Measurements from ENCODE around the gene SAMD4A.
"Not testable (repeated sequence)": the region's sequence is repeated elsewhere in the genome, so short reads cannot be mapped to it uniquely, and the experiment has no call there.

Gene SAMD4A

DNA sequence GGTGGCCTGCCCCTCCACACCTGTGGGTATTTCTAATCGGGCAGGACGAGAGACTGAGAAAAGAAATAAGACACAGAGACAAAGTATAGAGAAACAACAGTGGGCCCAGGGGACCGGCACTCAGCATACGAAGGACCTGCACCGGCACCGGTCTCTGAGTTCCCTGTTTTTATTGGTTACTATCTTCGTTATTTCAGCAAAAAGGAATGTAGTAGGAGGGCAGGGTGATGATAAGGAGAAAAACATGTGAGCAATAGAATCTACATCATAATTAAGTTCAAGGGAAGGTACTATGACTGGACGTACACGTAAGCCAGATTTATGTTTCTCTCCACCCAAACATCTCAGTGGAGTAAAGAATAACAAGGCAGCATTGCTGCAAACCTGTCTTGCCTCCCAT lies 185.7 kb downstream of the SAMD4A start:
- H3K79me2 ChIP-seq (ENCODE audit: control insufficient read depth, insufficient read depth, low read length, poor library complexity); H2BK5ac ChIP-seq (ENCODE audit: low read depth, low read length, poor library complexity); H3K27me3 ChIP-seq (ENCODE audit: insufficient read depth, low read length); H4K91ac ChIP-seq (ENCODE audit: low read depth, low read length); H4K8ac ChIP-seq (ENCODE audit: low read depth, low read length); H4K12ac ChIP-seq (ENCODE audit: low read depth, low read length); H3K9me3 ChIP-seq (ENCODE audit: insufficient read depth, low read depth, low read length); H3K9ac ChIP-seq (ENCODE audit: low read length); H3K4me2 ChIP-seq (ENCODE audit: low read length); H3K18ac ChIP-seq (ENCODE audit: low read length); H3K14ac ChIP-seq (ENCODE audit: low read length); H2BK12ac ChIP-seq (ENCODE audit: low read length); DNase-seq; H2AK5ac ChIP-seq (ENCODE audit: low read length); H3K4me3 ChIP-seq (ENCODE audit: low read depth, low read length); H2AFZ ChIP-seq (ENCODE audit: insufficient read depth, low read length, poor library complexity); H2BK120ac ChIP-seq (ENCODE audit: insufficient read depth, low read length, poor library complexity); H3K79me1 ChIP-seq (ENCODE audit: low read length); H3K4me1 ChIP-seq (ENCODE audit: control insufficient read depth in 1 of 2, insufficient read depth in 2 of 2, low read length in 2 of 2); H3K23ac ChIP-seq (ENCODE audit: low read length); H3K27ac ChIP-seq (ENCODE audit: low read depth, low read length); H3K4ac ChIP-seq (ENCODE audit: low read depth, low read length): not testable (repeated sequence)
- no CpG with 5 or more reads among the region's 9 CpGs for WGBS (ENCODE audit: extremely low coverage, insufficient coverage, insufficient read length)
- H3K36me3 ChIP-seq (ENCODE audit: control insufficient read depth in 1 of 2, insufficient read depth in 2 of 2, low read length in 2 of 2) = peaks cover 23 to 34% of the 10 kb centered on the region in 2 experiments

- not testable (repeated sequence) for H3K18ac ChIP-seq (ENCODE audit: low read length); H3K27me3 ChIP-seq (ENCODE audit: insufficient read depth, low read length); H2AFZ ChIP-seq (ENCODE audit: insufficient read depth, low read length, poor library complexity); DNase-seq; H3K9me3 ChIP-seq (ENCODE audit: insufficient read depth, low read depth, low read length); H4K12ac ChIP-seq (ENCODE audit: low read depth, low read length); H3K4me1 ChIP-seq (ENCODE audit: control insufficient read depth in 1 of 2, insufficient read depth in 2 of 2, low read length in 2 of 2); H3K23ac ChIP-seq (ENCODE audit: low read length); H3K14ac ChIP-seq (ENCODE audit: low read length); H3K27ac ChIP-seq (ENCODE audit: low read depth, low read length); H3K79me1 ChIP-seq (ENCODE audit: low read length); H4K8ac ChIP-seq (ENCODE audit: low read depth, low read length); H3K9ac ChIP-seq (ENCODE audit: low read length); H4K91ac ChIP-seq (ENCODE audit: low read depth, low read length); H3K4me2 ChIP-seq (ENCODE audit: low read length); H2AK5ac ChIP-seq (ENCODE audit: low read length); H3K4ac ChIP-seq (ENCODE audit: low read depth, low read length); H3K79me2 ChIP-seq (ENCODE audit: control insufficient read depth, insufficient read depth, low read length, poor library complexity); H2BK12ac ChIP-seq (ENCODE audit: low read length); H2BK120ac ChIP-seq (ENCODE audit: insufficient read depth, low read length, poor library complexity); H2BK5ac ChIP-seq (ENCODE audit: low read depth, low read length, poor library complexity); H3K4me3 ChIP-seq (ENCODE audit: low read depth, low read length)
- WGBS (ENCODE audit: extremely low coverage, insufficient coverage, insufficient read length) = no CpG with 5 or more reads among the region's 3 CpGs
- H3K36me3 ChIP-seq (ENCODE audit: control insufficient read depth in 1 of 2, insufficient read depth in 2 of 2, low read length in 2 of 2) = peaks cover 23 to 36% of the 10 kb centered on the region in 2 experiments
These were observed 186.5 kb downstream of the SAMD4A start for GRCh38 chr14:54753396-54753795.

GRCh38 chr14:54754116-54754622 lies 187.2 kb downstream of the SAMD4A start:
- no peak for DNase-seq
- Histone ChIP-seq H2BK120ac (ENCODE audit: insufficient read depth, low read length, poor library complexity) (no peak overlapping the region), H3K4me3 (ENCODE audit: low read depth, low read length) (no peak overlapping the region), H4K91ac (ENCODE audit: low read depth, low read length) (no peak overlapping the region), H2BK5ac (ENCODE audit: low read depth, low read length, poor library complexity) (no peak overlapping the region), H3K9me3 (ENCODE audit: insufficient read depth, low read depth, low read length) (peaks cover 3% of the 10 kb centered on the region), H4K8ac (ENCODE audit: low read depth, low read length) (no peak overlapping the region), H3K9ac (ENCODE audit: low read length) (no peak overlapping the region), H3K14ac (ENCODE audit: low read length) (no peak overlapping the region), H3K27ac (ENCODE audit: low read depth, low read length) (no peak overlapping the region), H4K12ac (ENCODE audit: low read depth, low read length) (no peak overlapping the region), H3K4ac (ENCODE audit: low read depth, low read length) (no peak overlapping the region), H3K36me3 (ENCODE audit: control insufficient read depth in 1 of 2, insufficient read depth in 2 of 2, low read length in 2 of 2) (peaks cover 20 to 32% of the 10 kb centered on the region in 2 experiments), H2AK5ac (ENCODE audit: low read length) (no peak overlapping the region), H3K27me3 (ENCODE audit: insufficient read depth, low read length) (no peaks in the 10 kb centered on the region), H2BK12ac (ENCODE audit: low read length) (no peak overlapping the region), H3K4me1 (ENCODE audit: control insufficient read depth in 1 of 2, insufficient read depth in 2 of 2, low read length in 2 of 2) (no peaks in the 10 kb centered on the region), H3K18ac (ENCODE audit: low read length) (no peak overlapping the region), H2AFZ (ENCODE audit: insufficient read depth, low read length, poor library complexity) (no peak overlapping the region), H3K4me2 (ENCODE audit: low read length) (no peak overlapping the region), H3K23ac (ENCODE audit: low read length) (no peak overlapping the region), H3K79me2 (ENCODE audit: control insufficient read depth, insufficient read depth, low read length, poor library complexity) (no peaks in the 10 kb centered on the region), H3K79me1 (ENCODE audit: low read length) (no peaks in the 10 kb centered on the region)
- no CpG with 5 or more reads among the region's 6 CpGs for WGBS (ENCODE audit: extremely low coverage, insufficient coverage, insufficient read length)

GRCh38 chr14:54754623-54755386 lies 187.9 kb downstream of the SAMD4A start:
- Histone ChIP-seq H4K91ac (ENCODE audit: low read depth, low read length) (no peak overlapping the region), H4K8ac (ENCODE audit: low read depth, low read length) (no peak overlapping the region)
- 100% methylated on average over 1 of the region's 11 CpGs for WGBS (ENCODE audit: extremely low coverage, insufficient coverage, insufficient read length)

More at GRCh38 chr14:54754623-54755386, 187.9 kb downstream of the SAMD4A start:
- Histone ChIP-seq H3K9me3 (ENCODE audit: insufficient read depth, low read depth, low read length) (peaks cover 3% of the 10 kb centered on the region), H2BK12ac (ENCODE audit: low read length) (no peak overlapping the region), H3K14ac (ENCODE audit: low read length) (no peak overlapping the region), H3K36me3 (ENCODE audit: control insufficient read depth in 1 of 2, insufficient read depth in 2 of 2, low read length in 2 of 2) (peaks cover 23 to 36% of the 10 kb centered on the region in 2 experiments), H3K4ac (ENCODE audit: low read depth, low read length) (no peak overlapping the region), H3K4me2 (ENCODE audit: low read length) (no peak overlapping the region), H3K9ac (ENCODE audit: low read length) (no peak overlapping the region), H3K4me3 (ENCODE audit: low read depth, low read length) (no peak overlapping the region), H3K23ac (ENCODE audit: low read length) (no peak overlapping the region), H2AK5ac (ENCODE audit: low read length) (no peak overlapping the region), H3K4me1 (ENCODE audit: control insufficient read depth in 1 of 2, insufficient read depth in 2 of 2, low read length in 2 of 2) (no peaks in the 10 kb centered on the region), H3K79me2 (ENCODE audit: control insufficient read depth, insufficient read depth, low read length, poor library complexity) (no peaks in the 10 kb centered on the region), H2AFZ (ENCODE audit: insufficient read depth, low read length, poor library complexity) (no peak overlapping the region), H4K12ac (ENCODE audit: low read depth, low read length) (no peak overlapping the region), H2BK5ac (ENCODE audit: low read depth, low read length, poor library complexity) (no peak overlapping the region), H3K27ac (ENCODE audit: low read depth, low read length) (no peak overlapping the region), H3K79me1 (ENCODE audit: low read length) (no peaks in the 10 kb centered on the region), H3K27me3 (ENCODE audit: insufficient read depth, low read length) (no peaks in the 10 kb centered on the region), H3K18ac (ENCODE audit: low read length) (no peak overlapping the region), H2BK120ac (ENCODE audit: insufficient read depth, low read length, poor library complexity) (no peak overlapping the region)
- DNase-seq = peak; percentile 58 to 67
